DND-41 (cell line): ENCODE measurements around the gene PRSS21.

ENCODE experiments used
- ATAC-seq: fragments of 200-7000 bp; cut with Tn5 transposase; 3 replicates; pipeline ENCODE4 v1.9.1; 2021; ENCODE audit warnings: low read depth; ENCODE audit not compliant: insufficient read depth
- DNase-seq: peaks from one replicate; pipeline ENCODE4 v3.0.0-alpha.2; 2020
- H2AFZ ChIP-seq: 2 replicates; pipeline ENCODE4 v1.6.0; 2012; ENCODE audit warnings: low read depth, low read length
- H3K27ac ChIP-seq: 2 replicates; pipeline ENCODE4 v1.5.1; 2012; ENCODE audit warnings: low read length, inconsistent platforms
- H3K27me3 ChIP-seq: fragments of 200-600 bp; sonication (generic); 2 replicates; pipeline ENCODE4 v1.6.0; 2012; ENCODE audit warnings: low read length, mild to moderate bottlenecking, inconsistent platforms; ENCODE audit not compliant: insufficient read depth, poor library complexity
- H3K36me3 ChIP-seq: 2 replicates; pipeline ENCODE4 v1.5.1; 2012; ENCODE audit warnings: low read length, inconsistent platforms; ENCODE audit not compliant: insufficient read depth
- H3K4me1 ChIP-seq: 2 replicates; pipeline ENCODE4 v1.5.1; 2012; ENCODE audit warnings: mild to moderate bottlenecking, low read length; ENCODE audit not compliant: insufficient read depth
- H3K4me2 ChIP-seq: 2 replicates; pipeline ENCODE4 v1.6.0; 2012; ENCODE audit warnings: mild to moderate bottlenecking, moderate library complexity, low read length, inconsistent platforms; ENCODE audit not compliant: insufficient read depth
- H3K4me3 ChIP-seq, 2 experiments: fragments of 200-600 bp in 1 of 2; shearing (Covaris generic) in 1 of 2; 2 replicates each; pipeline ENCODE4 v1.5.1; 2012 to 2016; ENCODE audit warnings: inconsistent platforms in 2 of 2, low read length in 2 of 2, mild to moderate bottlenecking in 2 of 2, low read depth in 1 of 2, moderate library complexity in 1 of 2
- H3K79me2 ChIP-seq: 2 replicates; pipeline ENCODE4 v1.6.0; 2012; ENCODE audit warnings: low read length, inconsistent platforms; ENCODE audit not compliant: insufficient read depth
- H3K9ac ChIP-seq: 2 replicates; pipeline ENCODE4 v1.6.0; 2012; ENCODE audit warnings: low read depth, mild to moderate bottlenecking, inconsistent platforms, low read length, moderate library complexity
- H3K9me3 ChIP-seq: 2 replicates; pipeline ENCODE4 v1.5.1; 2012; ENCODE audit warnings: low read length, moderate library complexity, mild to moderate bottlenecking, inconsistent platforms; ENCODE audit not compliant: insufficient read depth, severe bottlenecking
- H4K20me1 ChIP-seq: 2 replicates; pipeline ENCODE4 v1.6.0; 2012; ENCODE audit warnings: low read length; ENCODE audit not compliant: insufficient read depth
- EZH2 ChIP-seq: IDR thresholded peaks from 3 replicates; pipeline ENCODE4 v1.6.1; 2012; ENCODE audit warnings: borderline replicate concordance, low read depth, mild to moderate bottlenecking, moderate library complexity, low read length, inconsistent platforms; ENCODE audit not compliant: severe bottlenecking
- TF ChIP-seq, protein P1 (sequence below): IDR thresholded peaks from 2 replicates; pipeline ENCODE4 v1.5.1; 2012; ENCODE audit warnings: borderline replicate concordance, low read length, moderate library complexity, mild to moderate bottlenecking; ENCODE audit not compliant: poor library complexity, severe bottlenecking; ENCODE audit errors: extremely low read depth

Gene PRSS21

DNA sequence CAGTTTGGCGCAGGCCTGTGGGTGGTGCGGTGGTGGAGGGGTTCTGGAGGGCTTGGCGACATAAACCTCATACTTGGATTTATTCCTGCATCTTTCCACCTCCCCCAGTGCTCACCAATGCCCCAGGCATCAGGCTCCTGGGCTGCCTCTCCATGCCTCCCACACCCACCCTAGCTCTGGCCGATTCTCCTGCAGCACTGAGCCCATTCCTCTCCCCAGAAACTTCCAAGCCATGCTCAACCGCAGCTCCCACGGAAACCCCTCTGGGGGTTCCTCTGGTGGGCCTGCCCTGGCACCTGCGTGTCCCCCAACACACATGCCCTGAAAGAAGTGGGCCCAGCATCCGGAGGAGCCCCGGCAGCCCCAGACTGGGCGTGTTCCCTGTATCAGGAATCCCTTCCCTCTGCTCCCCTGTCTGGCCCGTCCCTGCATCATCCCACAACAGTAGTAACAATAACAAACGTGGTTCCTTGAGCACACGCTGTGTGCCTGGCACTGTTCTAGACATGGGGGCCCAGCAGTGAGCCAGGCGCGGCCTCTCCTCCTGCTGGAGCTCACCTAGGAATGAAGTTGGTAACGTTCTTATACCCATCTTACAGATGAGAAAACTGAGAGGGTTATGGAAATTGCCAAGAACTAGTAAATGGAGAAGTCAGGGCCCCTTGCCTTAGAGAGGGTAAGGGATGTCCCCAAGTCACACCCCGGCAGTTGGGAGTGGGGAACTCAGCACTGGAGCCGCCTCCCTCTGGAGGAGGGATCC, 2.3 kb downstream of the PRSS21 start:
- DNase-seq (no peak), ATAC-seq (no peak)
- Histone ChIP-seq H3K9ac (no peak overlapping the region), H3K4me3 (no peak overlapping the region), H2AFZ (no peak overlapping the region), H3K4me2 (no peak overlapping the region), H3K4me1 (no peaks in the 10 kb centered on the region), H3K27me3 (no peaks in the 10 kb centered on the region), H4K20me1 (no peaks in the 10 kb centered on the region), H3K27ac (no peak overlapping the region), H3K9me3 (no peaks in the 10 kb centered on the region), H3K36me3 (no peaks in the 10 kb centered on the region), H3K79me2 (no peaks in the 10 kb centered on the region)
- TF ChIP-seq, protein P1, sequence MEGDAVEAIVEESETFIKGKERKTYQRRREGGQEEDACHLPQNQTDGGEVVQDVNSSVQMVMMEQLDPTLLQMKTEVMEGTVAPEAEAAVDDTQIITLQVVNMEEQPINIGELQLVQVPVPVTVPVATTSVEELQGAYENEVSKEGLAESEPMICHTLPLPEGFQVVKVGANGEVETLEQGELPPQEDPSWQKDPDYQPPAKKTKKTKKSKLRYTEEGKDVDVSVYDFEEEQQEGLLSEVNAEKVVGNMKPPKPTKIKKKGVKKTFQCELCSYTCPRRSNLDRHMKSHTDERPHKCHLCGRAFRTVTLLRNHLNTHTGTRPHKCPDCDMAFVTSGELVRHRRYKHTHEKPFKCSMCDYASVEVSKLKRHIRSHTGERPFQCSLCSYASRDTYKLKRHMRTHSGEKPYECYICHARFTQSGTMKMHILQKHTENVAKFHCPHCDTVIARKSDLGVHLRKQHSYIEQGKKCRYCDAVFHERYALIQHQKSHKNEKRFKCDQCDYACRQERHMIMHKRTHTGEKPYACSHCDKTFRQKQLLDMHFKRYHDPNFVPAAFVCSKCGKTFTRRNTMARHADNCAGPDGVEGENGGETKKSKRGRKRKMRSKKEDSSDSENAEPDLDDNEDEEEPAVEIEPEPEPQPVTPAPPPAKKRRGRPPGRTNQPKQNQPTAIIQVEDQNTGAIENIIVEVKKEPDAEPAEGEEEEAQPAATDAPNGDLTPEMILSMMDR: no peak
- TF ChIP-seq EZH2: no peak

DNA sequence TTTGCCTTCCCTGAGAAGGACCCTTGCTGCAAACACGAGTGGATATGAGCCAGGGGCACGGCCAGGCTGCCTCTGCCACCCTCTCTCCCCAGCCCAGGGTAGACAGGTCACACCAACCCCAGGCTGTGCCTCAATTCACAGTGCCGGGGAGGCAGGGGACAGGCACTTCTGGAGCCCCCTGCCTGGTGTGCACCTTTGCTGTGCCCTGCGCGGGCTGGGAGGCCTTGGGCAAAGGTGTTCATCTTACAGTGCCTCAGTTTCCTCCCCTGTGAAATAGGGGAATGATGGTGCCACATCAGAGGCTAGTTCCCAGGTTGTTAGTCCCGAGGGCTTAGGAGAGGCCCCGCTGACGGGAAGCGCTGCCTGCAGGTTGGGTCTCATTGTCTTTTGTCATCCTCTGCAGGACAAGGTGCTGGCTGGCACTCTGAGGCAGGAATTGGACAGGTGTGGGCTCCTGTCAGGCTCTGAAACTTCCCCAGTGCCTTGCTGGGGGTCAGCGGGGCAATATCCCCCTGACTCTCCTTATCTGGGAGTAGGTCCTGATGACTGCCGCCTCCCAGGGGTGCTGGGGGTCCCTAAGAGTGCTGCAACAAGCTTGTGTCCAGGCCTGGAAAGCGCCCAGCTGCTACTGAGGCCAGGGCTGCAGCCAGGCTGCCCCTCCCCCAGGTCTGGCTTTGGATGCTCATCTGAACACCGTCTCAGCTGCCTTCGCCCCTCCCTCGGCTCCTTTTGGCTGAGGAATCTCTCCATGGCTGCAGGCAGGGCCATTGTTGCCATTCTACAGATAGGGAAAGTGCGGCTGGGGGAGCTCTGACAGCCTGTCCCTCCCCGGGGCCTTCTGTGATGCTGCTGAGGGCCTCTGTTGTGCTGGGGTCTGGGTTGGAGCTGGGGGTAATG, 3.1 kb downstream of the PRSS21 start:
- H3K9me3 ChIP-seq: no peaks in the 10 kb centered on the region
- H4K20me1 ChIP-seq: no peaks in the 10 kb centered on the region
- H3K4me3 ChIP-seq: no peak overlapping the region
- H3K27ac ChIP-seq: no peak overlapping the region
- H3K36me3 ChIP-seq: no peaks in the 10 kb centered on the region
- H3K4me1 ChIP-seq: no peaks in the 10 kb centered on the region
- no peaks in the 10 kb centered on the region for H3K27me3 ChIP-seq
- no peak overlapping the region for H3K9ac ChIP-seq
- DNase-seq (no peak), ATAC-seq (no peak)
- no peak overlapping the region for H2AFZ ChIP-seq
- no peak for TF ChIP-seq EZH2
- TF ChIP-seq, protein P1: no peak
- H3K79me2 ChIP-seq: no peaks in the 10 kb centered on the region
- H3K4me2 ChIP-seq: no peak overlapping the region

DNA sequence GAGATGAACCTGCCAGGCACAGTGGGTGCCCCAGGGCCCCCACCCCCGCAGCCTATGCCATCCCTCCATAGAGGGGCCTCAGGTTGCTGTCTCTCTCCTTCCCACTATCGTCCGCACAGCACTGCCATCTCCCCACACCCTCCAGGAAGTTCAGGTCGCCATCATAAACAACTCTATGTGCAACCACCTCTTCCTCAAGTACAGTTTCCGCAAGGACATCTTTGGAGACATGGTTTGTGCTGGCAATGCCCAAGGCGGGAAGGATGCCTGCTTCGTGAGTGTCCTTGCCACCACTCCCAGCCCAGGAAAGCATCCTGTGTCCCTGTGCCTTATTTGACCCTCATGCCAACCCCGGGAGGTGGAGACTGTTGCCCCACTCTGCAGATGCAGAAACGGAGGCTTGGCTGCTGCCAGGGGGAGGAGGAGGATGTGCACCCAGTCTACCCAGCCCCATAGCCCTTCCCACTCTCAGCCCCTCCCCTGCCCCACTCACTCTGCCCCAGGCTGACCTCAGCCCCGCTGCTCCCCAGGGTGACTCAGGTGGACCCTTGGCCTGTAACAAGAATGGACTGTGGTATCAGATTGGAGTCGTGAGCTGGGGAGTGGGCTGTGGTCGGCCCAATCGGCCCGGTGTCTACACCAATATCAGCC, 3.9 kb downstream of the PRSS21 start:
- DNase-seq: no peak
- no peak overlapping the region for H3K4me3 ChIP-seq
- ATAC-seq: no peak
- no peak overlapping the region for H2AFZ ChIP-seq
- H3K4me1 ChIP-seq: no peaks in the 10 kb centered on the region
- no peaks in the 10 kb centered on the region for H3K9me3 ChIP-seq
- TF ChIP-seq, protein P1: no peak
- TF ChIP-seq EZH2: no peak
- H3K4me2 ChIP-seq: no peak overlapping the region
- H3K79me2 ChIP-seq: no peaks in the 10 kb centered on the region
- no peaks in the 10 kb centered on the region for H3K27me3 ChIP-seq
- H3K36me3 ChIP-seq: no peaks in the 10 kb centered on the region
- no peak overlapping the region for H3K9ac ChIP-seq
- H4K20me1 ChIP-seq: no peaks in the 10 kb centered on the region
- no peak overlapping the region for H3K27ac ChIP-seq
